Skeletal muscle satellite cell (primary cell): ENCODE data around the gene COG4.
"Not testable (repeated sequence)": the region's sequence is repeated elsewhere in the genome, so short reads cannot be mapped to it uniquely, and the experiment has no call there.

Experiments
- H3K27me3 ChIP-seq: 2 replicates; pipeline ENCODE4 v1.7.0; 2013; ENCODE audit warnings: low read length; ENCODE audit not compliant: control insufficient read depth, insufficient read depth
- H3K36me3 ChIP-seq: 2 replicates; pipeline ENCODE4 v1.7.0; 2013; ENCODE audit warnings: mild to moderate bottlenecking, control low read depth, low read length; ENCODE audit not compliant: insufficient read depth
- H3K4me1 ChIP-seq: 2 replicates; pipeline ENCODE4 v1.7.0; 2013; ENCODE audit warnings: low read length; ENCODE audit not compliant: control insufficient read depth, insufficient read depth
- H3K4me2 ChIP-seq: 2 replicates; pipeline ENCODE4 v1.7.0; 2013; ENCODE audit warnings: mild to moderate bottlenecking, low read length
- H3K4me3 ChIP-seq: 2 replicates; pipeline ENCODE4 v1.7.0; 2013; ENCODE audit warnings: low read length
- H3K9ac ChIP-seq: 2 replicates; pipeline ENCODE4 v1.7.0; 2013; ENCODE audit warnings: mild to moderate bottlenecking, low read depth, low read length, moderate library complexity
- H3K9me3 ChIP-seq: replicated peaks from 2 replicates; pipeline ENCODE4 v1.7.0; 2013; ENCODE audit warnings: mild to moderate bottlenecking, control low read depth, low read length

COG4 gene

DNA sequence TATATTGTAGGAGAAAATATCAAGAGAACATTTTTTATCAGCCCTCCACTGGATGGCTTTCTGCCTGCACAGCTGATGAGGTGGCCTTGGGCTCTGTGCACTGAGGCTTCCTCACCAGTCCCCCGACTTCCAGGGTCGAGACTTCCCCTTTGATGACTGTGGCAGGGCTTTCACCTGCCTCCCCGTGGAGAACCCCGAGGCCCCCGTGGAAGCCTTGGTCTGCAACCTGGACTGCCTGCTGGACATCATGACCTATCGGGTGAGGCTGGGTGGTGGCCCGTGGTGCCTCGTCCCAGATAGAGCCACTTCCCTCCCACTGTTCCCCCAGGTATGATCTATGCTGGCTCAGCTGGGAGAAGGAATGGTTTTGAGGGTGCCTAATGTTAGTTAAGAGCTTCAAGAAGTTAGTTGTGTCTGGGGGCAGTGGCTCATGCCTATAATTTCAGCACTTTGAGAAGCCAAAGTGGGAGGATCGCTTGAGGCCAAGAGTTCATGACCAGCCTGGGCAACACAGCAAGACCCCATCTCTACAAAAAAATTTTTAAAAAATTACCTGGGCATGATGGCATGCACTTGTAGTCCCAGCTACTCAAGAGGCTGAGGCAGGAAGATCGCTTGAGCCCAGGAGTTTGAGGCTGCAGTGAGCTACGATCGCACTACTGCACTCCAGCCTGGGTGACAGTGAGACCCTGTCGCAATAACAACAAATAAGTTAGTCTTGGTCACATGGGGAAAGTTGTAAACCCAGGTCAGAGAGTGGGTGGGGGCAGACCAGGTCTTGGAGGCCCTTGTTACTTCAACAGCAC, 57.2 kb downstream of the COG4 start:
- Histone ChIP-seq H3K4me1 (peaks cover under 1% of the 10 kb centered on the region), H3K4me3 (no peak overlapping the region), H3K9me3 (no peaks in the 10 kb centered on the region), H3K4me2 (no peak overlapping the region), H3K9ac (no peak overlapping the region), H3K27me3 (no peaks in the 10 kb centered on the region), H3K36me3 (peaks cover 4% of the 10 kb centered on the region)

DNA sequence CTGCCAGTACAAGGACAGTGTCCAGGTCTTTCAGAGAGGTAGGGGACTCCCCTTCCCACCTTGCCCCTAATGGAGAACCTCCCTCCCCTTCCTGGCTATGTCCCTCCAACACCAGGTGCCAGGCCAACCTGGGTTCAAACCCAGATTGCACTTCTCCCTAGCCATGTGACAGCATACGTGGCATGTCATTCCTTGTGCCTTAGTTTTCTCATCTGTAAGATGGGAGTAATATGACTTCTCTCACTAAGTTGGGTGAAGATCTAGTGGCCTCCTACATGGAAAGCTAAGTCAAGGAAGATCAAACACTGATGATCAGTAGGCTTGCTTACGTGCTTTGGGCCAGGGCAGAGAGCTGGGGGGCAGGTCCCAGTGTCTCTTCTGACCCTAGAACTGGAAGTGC, 60.1 kb downstream of the COG4 start:
- Histone ChIP-seq H3K27me3 (no peaks in the 10 kb centered on the region), H3K4me2 (no peak overlapping the region), H3K4me3 (no peak overlapping the region), H3K4me1 (peaks cover 6% of the 10 kb centered on the region), H3K9ac (no peak overlapping the region), H3K9me3 (no peaks in the 10 kb centered on the region), H3K36me3 (peaks cover 4% of the 10 kb centered on the region)

DNA sequence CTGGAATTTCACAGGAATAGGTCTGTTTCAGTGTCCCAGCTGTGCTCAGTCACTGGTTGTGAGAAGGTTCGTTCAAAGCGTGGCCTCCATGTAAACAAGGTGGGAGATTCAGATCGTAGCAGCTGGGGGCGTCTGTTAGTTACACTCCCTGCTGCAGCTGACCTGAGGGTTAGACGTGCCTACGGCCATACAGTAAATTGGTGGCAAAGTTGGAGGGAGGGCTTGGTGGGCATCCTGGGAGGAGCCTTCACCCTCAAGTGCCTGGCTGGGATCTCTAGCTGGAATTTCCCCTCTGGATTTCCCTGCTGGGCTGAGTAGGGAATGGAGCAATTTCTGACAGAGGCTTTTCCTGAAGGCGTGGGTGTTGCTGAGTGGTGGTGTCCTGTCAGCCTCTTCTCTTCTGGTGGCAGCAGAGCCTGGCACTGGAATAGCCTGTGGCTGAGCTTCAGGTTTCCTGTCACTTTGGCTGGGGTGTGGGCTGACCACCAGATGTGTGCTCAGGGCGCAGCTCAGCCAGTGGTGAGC, 62.6 kb downstream of the COG4 start:
- H3K9me3 ChIP-seq: no peaks in the 10 kb centered on the region
- H3K36me3 ChIP-seq: peaks cover 4% of the 10 kb centered on the region
- H3K9ac ChIP-seq: no peak overlapping the region
- H3K4me3 ChIP-seq: no peak overlapping the region
- H3K27me3 ChIP-seq: no peaks in the 10 kb centered on the region
- peaks cover 6% of the 10 kb centered on the region for H3K4me1 ChIP-seq
- H3K4me2 ChIP-seq: no peak overlapping the region

DNA sequence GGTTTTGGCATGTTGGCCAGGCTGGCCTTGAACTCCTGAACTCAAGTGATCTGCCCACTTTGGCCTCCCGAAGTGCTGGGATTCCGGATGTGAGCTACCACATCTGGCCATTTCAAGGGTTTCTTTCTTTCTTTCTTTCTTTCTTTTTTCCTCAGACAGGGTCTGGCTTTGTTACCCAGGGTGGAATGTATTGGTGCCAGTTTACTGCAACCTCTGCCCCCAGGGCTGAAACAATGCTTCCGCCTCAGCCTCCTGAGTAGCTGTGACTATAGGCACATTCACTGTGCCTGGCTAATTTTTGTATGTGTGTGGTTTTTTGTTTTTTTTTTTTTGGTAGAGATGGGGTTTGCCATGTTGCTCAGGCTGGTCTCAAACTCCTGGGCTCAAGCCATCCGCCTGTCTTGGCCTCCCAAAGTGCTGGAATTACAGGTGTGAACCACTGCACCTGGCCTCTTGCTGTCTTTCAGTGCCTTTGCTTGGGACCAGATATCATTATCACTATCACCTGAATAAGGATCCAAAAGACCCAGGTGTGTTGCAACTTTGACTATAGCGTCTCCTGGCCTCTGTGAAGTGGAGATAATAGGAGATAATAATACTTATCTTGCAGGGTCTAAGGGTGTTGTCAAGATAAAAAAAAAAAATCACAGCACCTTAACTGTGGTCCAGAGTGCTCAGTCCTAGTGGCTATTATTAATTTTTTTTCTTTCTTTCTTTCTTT, 65.7 kb downstream of the COG4 start:
- Histone ChIP-seq H3K4me3 (no peak overlapping the region), H3K36me3 (no peaks in the 10 kb centered on the region), H3K9ac (no peak overlapping the region)

DNA sequence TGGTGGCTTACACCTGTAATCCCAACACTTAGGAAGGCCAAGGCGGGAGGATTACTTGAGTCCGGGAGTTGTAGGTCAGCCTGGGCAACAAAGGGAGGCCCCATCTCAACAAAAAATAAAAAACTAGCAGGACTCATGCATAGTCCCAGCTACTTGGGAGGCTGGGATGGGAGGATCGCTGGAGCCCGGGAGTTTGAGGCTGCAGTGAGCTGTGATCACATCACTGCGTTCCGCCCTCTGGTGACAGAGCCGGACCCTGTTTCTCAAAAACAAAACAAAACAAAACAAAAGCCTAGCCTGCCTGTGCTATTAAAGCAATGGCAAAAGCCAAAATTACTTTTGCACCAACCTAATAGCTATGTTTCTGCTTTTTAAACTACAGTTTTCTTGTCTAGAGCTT, 67.4 kb downstream of the COG4 start:
- H3K27me3 ChIP-seq: no peaks in the 10 kb centered on the region
- no peak overlapping the region for H3K4me3 ChIP-seq
- no peak overlapping the region for H3K9ac ChIP-seq
- no peaks in the 10 kb centered on the region for H3K36me3 ChIP-seq
- H3K9me3 ChIP-seq: no peaks in the 10 kb centered on the region
- peaks cover 9% of the 10 kb centered on the region for H3K4me1 ChIP-seq
- H3K4me2 ChIP-seq: no peak overlapping the region

More for the DNA sequence above, 65.7 kb downstream of the COG4 start:
- peaks cover 12% of the 10 kb centered on the region for H3K4me1 ChIP-seq
- no peak overlapping the region for H3K4me2 ChIP-seq
- H3K9me3 ChIP-seq: no peaks in the 10 kb centered on the region
- no peaks in the 10 kb centered on the region for H3K27me3 ChIP-seq

DNA sequence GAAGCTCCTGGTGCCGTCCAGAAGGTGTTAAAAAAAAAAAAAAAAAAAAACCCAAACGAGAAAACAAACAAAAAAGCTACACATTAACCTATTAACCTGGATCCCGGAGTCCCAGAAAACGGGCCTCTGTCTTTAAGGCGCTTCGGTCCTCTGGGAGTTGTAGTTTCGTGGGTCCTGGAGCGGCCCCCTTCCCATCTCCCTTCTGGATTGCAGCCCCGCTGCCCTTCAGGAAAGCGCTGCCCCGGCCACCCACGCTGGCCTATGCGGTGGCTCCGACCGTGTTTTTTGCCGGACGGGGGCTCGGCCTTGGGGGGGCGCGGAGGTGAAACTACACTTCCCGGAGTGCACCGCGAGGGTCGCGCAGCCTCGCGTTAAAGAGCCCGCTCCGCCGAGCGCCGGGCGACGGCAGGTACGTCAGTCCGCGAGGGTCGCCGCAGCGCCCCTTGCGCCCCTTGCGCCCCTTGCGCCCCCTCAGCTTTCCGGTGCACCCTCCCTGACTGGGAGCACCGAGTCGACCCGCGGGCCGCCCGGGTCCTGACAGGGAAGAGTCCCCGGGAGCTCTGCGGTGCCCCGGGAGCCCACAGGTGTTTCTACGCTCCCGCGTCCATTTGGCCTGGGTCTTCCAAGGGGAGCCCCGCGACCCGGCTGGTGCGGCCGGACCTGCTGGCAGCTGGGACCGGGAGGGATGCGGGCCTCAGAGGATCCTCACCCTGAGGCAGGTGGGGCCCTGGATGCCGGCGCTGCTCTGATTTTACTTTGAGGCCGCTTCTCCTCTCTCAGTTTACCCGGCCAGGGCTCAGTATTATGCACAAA, 68.9 kb downstream of the COG4 start, which contains the start of gene FCSK:
FCSK (plus strand) TSS at position 374 of the 813 bp plus-strand sequence. CDS start 8,596 bp downstream, outside the sequence.
- Histone ChIP-seq H3K36me3 (no peaks in the 10 kb centered on the region), H3K27me3 (no peaks in the 10 kb centered on the region), H3K4me1 (peaks cover 5% of the 10 kb centered on the region), H3K9me3 (no peaks in the 10 kb centered on the region), H3K4me3 (peak within 1 kb of the TSS; percentile 91), H3K4me2 (peak within 1 kb of the TSS; percentile 76), H3K9ac (peak within 1 kb of the TSS; percentile 95)

DNA sequence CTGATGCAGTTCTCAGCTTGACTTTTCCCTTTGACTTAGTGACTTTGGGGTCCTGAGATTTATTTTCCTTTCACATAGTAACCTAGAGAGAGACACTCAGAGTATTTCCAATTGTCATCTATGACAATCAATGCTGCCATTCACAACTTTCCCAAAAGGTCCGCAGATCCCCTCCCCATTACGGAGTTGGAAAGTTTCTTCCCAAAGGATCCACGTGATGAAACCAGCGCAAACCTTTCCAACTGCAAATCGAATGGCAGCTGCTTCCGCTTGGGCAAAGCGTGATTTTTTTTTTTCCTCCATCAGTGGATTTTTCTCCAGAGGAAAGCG, 69.5 kb downstream of the COG4 start:
- Histone ChIP-seq H3K9me3 (no peaks in the 10 kb centered on the region), H3K4me1 (peaks cover 5% of the 10 kb centered on the region)

DNA sequence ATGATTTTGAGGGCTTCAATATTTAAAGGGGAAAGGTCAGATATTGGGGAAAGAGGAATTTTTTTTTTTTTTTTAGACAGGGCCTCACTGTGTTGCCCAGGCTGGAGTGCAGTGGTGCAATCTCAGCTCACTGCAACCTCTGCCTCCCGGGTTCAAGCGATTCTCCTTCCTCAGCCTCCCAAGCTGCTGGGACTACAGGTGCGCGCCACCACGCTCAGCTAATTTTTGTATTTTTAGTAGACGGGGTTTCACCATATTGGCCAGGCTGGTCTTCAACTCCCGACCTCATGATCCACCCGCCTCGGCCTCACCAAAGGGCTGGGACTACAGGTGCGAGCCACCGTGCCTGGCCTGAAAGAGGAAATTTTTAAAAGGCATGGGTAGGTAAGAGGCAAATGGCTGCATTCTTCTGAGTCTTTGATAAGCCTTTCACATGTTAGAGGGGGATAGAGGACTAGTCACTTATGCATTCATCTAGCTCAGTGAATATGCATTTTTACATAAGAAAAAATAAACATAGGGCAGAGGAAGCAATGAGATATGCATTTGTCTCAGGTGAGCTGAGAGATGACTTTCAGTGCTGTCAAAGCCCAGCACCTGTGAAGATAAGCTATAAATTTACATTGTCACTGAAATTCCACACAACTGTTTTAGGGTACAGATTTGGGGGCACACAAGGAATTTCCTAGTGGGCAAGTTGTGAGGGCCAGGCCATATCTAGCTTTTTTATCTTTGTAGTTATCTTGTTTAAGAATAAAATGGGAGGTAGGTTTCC, 70.0 kb downstream of the COG4 start:
- Histone ChIP-seq H3K4me1 (peaks cover 5% of the 10 kb centered on the region), H3K4me3 (peak overlapping the region; percentile 91), H3K27me3 (no peaks in the 10 kb centered on the region), H3K9ac (peak overlapping the region; percentile 95), H3K36me3 (no peaks in the 10 kb centered on the region), H3K9me3 (no peaks in the 10 kb centered on the region), H3K4me2 (peak overlapping the region; percentile 76)

More for the DNA sequence above, 69.5 kb downstream of the COG4 start:
- peak overlapping the region; percentile 91 for H3K4me3 ChIP-seq
- H3K27me3 ChIP-seq: no peaks in the 10 kb centered on the region
- H3K4me2 ChIP-seq: peak overlapping the region; percentile 76
- H3K36me3 ChIP-seq: no peaks in the 10 kb centered on the region
- peak overlapping the region; percentile 95 for H3K9ac ChIP-seq

DNA sequence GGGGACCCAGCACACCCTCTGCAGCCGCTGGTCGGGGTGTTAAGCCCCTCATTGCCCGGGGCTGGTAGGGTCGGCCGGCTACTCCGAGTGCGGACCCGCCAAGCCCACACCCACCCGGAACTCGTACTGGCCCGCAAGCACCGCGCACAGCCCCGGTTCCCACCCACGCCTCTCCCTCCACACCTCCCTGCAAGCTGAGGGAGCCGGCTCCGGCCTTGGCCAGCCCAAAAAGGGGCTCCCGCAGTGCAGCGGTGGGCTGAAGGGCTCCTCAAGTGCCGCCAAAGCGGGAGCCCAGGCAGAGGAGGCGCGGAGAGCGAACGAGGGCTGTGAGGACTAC, 72.4 kb downstream of the COG4 start:
- not testable (repeated sequence) for H3K27me3 ChIP-seq, H3K4me3 ChIP-seq, H3K4me1 ChIP-seq

DNA sequence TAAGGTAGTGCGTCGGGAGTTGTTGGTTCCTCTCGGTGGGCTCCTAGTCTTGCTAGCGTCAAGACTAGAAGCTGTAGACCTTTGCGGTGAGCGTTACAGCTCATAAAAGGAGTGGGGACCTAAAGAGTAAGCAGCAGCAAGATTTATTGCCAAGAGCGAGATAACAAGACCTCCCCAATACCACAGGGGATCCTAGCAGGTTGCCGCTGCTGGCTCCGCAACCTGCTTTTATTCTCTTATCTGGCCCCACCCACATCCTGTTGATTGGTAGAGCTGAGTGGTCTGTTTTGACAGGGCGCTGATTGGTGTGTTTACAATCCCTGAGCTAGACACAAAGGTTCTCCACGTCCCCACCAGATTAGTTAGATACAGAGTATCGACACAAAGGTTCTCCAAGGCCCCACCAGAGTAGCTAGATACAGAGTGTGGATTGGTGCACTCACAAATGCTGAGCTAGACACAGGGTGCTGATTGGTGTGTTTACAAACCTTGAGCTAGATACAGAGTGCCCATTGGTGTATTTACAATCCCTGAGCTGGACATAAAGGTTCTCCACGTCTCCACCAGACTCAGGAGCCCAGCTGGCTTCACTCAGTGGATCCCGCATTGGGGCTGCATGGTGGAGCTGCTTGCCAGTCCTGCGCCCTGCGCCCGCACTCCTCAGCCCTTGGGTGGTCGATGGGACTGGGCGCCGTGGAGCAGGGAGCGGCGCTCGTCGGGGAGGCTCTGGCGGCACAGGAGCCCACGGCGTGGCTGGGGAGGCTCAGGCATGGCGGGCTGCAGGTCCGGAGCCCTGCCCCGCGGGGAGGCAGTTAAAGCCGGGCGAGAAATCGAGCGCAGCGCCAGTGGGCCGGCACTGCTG, 73.0 kb downstream of the COG4 start:
- not testable (repeated sequence) for H3K4me3 ChIP-seq, H3K9ac ChIP-seq, H3K9me3 ChIP-seq, H3K4me1 ChIP-seq, H3K36me3 ChIP-seq, H3K27me3 ChIP-seq
- H3K4me2 ChIP-seq: peak overlapping the region; percentile 15

More for the DNA sequence above, 72.4 kb downstream of the COG4 start:
- not testable (repeated sequence) for H3K9me3 ChIP-seq, H3K36me3 ChIP-seq, H3K9ac ChIP-seq
- peak overlapping the region; percentile 15 for H3K4me2 ChIP-seq
